MCF 10A (cell line): ENCODE measurements around the gene IL25. TPM values are rescaled to one million over a fixed set of nuclear protein-coding genes. Genes with fewer than 3 reads are reported as not detected.

Experiments
- BruUV-seq: library from RNA; stranded (reverse); fragments of 400-500 nt; replicated peaks from 2 replicates; lab custom pipeline; 2021; lab: Mats Ljungman, UMichigan
- CTCF ChIA-PET: fragments of 300-600 bp; sonication (Branson Sonifier 250); formaldehyde crosslinking; extraction: SDS; loops from one replicate; lab custom pipeline; 2021; ENCODE audit warnings: antibody characterized with exemption, inconsistent platforms; lab: Yijun Ruan, JAX
- POLR2A ChIA-PET: fragments of 300-600, 350-650 bp; sonication (Branson Sonifier 250); formaldehyde crosslinking; extraction: SDS; loops from one replicate; lab custom pipeline; 2020; ENCODE audit warnings: antibody characterized with exemption, inconsistent platforms; lab: Yijun Ruan, JAX
- DNase-seq: peaks from one replicate; pipeline ENCODE4 v3.0.0-alpha.2; 2018; ENCODE audit not compliant: unreplicated experiment
- H3K27ac Mint-ChIP-seq: one replicate; pipeline ENCODE4 v1.8.0; 2022; ENCODE audit warnings: mild to moderate bottlenecking, low read depth, mixed read lengths; ENCODE audit not compliant: unreplicated experiment
- H3K27me3 Mint-ChIP-seq: one replicate; pipeline ENCODE4 v1.8.0; 2022; ENCODE audit warnings: mixed read lengths; ENCODE audit not compliant: insufficient read depth, unreplicated experiment
- H3K36me3 Mint-ChIP-seq: one replicate; pipeline ENCODE4 v1.8.0; 2022; ENCODE audit warnings: mild to moderate bottlenecking, moderate library complexity, mixed read lengths; ENCODE audit not compliant: insufficient read depth, unreplicated experiment
- H3K4me1 Mint-ChIP-seq: one replicate; pipeline ENCODE4 v1.8.0; 2022; ENCODE audit warnings: mixed read lengths; ENCODE audit not compliant: insufficient read depth, unreplicated experiment
- H3K4me3 Mint-ChIP-seq: one replicate; pipeline ENCODE4 v1.8.0; 2022; ENCODE audit warnings: mild to moderate bottlenecking, moderate library complexity, mixed read lengths; ENCODE audit not compliant: unreplicated experiment
- H3K9me3 Mint-ChIP-seq: one replicate; pipeline ENCODE4 v1.8.0; 2022; ENCODE audit warnings: mixed read lengths; ENCODE audit not compliant: unreplicated experiment
- intact Hi-C: fragments of 100-400 bp; cut with micrococcal nuclease; formaldehyde crosslinking; loops from 2 replicates; pipeline ENCODE4 v1.14.1; 2022
- total RNA-seq: library from RNA; stranded (reverse); gene quantifications from 2 replicates; pipeline ENCODE4 v1.2.3, GENCODE V29; 2022
- TF ChIP-seq, protein P1 (sequence below): fragments of 200-600 bp; IDR thresholded peaks from one replicate; pipeline ENCODE4 v1.8.0; 2022; ENCODE audit warnings: antibody characterized with exemption, mild to moderate bottlenecking; ENCODE audit not compliant: unreplicated experiment

Gene IL25
- total RNA-seq, 1 experiment from 2014 or later = not detected

- no peaks in the 10 kb centered on the region for H3K36me3 Mint-ChIP-seq
- TF ChIP-seq, protein P1, sequence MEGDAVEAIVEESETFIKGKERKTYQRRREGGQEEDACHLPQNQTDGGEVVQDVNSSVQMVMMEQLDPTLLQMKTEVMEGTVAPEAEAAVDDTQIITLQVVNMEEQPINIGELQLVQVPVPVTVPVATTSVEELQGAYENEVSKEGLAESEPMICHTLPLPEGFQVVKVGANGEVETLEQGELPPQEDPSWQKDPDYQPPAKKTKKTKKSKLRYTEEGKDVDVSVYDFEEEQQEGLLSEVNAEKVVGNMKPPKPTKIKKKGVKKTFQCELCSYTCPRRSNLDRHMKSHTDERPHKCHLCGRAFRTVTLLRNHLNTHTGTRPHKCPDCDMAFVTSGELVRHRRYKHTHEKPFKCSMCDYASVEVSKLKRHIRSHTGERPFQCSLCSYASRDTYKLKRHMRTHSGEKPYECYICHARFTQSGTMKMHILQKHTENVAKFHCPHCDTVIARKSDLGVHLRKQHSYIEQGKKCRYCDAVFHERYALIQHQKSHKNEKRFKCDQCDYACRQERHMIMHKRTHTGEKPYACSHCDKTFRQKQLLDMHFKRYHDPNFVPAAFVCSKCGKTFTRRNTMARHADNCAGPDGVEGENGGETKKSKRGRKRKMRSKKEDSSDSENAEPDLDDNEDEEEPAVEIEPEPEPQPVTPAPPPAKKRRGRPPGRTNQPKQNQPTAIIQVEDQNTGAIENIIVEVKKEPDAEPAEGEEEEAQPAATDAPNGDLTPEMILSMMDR = no peak
- ChIA-PET CTCF (interaction anchor here (0.6 to 4.0 kb wide), 6 partner anchors 14 to 121 kb away, joined by 3 to 74 read pairs (median 4); partner anchors contain the start of gene NGDN), POLR2A (no interaction called here)
- no peaks in the 10 kb centered on the region for H3K9me3 Mint-ChIP-seq
- H3K4me3 Mint-ChIP-seq = no peak overlapping the region
- no peaks in the 10 kb centered on the region for H3K4me1 Mint-ChIP-seq
- H3K27ac Mint-ChIP-seq = no peak overlapping the region
- intact Hi-C loops = no loop called here
- no TSS peak for BruUV-seq
- no peak for DNase-seq
- H3K27me3 Mint-ChIP-seq = peaks cover 49% of the 10 kb centered on the region
Observed at GRCh38 chr14:23377573-23378563, 5.3 kb downstream of the IL25 start.

DNA sequence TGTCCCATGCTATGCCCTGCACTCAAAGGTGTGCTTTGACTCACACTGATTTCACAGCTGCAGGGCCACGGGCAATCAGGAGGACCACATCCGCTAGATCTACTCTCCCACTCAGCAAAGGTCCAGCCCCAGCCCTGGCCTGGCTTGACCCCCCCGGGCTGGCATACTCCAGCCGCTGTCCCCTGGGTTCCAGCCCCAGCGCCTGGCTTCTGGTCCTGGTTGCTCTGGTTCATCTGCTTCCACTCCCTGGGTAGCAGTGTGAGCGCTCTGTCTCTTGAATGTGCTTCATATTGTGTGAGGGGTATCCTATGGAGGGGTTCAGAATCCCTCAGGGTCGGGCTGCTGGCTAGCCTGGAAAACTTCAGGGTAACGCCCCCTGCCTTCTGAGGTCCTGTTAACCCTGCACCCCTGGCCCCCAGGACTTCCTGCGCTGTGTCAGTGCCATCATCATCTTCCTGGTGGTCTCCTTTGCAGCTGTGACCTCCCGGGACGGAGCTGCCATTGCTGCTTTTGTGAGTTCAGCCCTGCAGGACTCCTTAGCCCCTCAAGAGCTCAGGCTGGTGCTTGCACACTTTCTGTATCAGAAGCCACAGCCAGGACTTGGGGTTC is 6.1 kb downstream of the IL25 start:
- no peaks in the 10 kb centered on the region for H3K36me3 Mint-ChIP-seq
- H3K4me1 Mint-ChIP-seq = no peaks in the 10 kb centered on the region
- H3K27me3 Mint-ChIP-seq = peaks cover 57% of the 10 kb centered on the region
- H3K9me3 Mint-ChIP-seq = no peaks in the 10 kb centered on the region
- CTCF ChIA-PET = interaction anchor here (0.6 to 5.4 kb wide), 14 partner anchors 9 to 744 kb away, joined by 3 to 74 read pairs (median 8); partner anchors contain the start of genes NGDN and PABPN1
- intact Hi-C loops = no loop called here
- no peak overlapping the region for H3K4me3 Mint-ChIP-seq
- BruUV-seq = no TSS peak
- POLR2A ChIA-PET = interaction anchor here (1.6 kb wide), 1 partner anchor 49 kb away, joined by 4 read pairs; no protein-coding TSS in a partner anchor
- H3K27ac Mint-ChIP-seq = no peak overlapping the region
- TF ChIP-seq, protein P1 = no peak
- no peak for DNase-seq

DNA sequence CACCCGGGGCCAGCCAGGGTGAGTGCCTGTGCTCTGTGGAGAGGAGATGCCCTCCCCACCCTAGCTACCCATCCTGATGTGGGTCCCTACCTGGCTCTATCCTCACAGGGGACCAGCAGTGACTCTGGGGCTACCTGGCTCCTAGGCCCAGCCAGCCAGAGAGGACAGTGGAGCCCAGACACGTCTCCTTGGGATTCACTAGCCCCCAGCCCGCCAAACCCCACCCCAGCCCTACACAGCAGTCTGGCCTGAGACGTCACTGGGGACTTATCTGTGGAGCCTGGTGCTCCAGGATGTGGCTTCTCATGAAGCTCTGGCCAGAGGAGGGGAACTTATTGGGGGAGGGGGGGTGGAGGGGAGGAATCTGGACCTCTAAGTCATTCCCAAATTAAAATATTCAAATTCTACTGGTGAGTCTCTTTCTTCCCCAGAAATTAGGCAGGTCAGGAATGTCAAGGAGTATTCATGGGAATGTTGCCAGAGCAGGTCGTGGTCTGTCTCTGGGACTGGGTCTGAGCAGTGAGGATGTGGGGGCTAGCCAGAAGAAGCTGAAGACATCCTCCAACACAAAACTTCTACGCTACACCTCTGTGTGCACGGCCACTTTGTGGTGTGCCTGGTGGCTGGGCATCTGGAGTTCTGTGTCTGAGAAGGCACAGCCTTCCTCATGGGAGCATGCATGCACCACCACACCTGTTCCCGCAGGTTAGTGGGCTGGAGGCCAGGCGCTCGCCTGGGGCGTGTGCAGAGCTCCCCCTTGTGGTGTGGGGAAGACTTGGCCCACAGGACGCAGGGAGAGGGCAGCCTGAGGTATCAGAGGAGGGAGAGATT is 7.0 kb downstream of the IL25 start:
- H3K4me3 Mint-ChIP-seq = no peak overlapping the region

More for the DNA sequence above, 7.0 kb downstream of the IL25 start:
- ChIA-PET POLR2A (interaction anchor here (0.7 to 1.6 kb wide), 3 partner anchors 50 to 113 kb away, joined by 3 to 4 read pairs (median 4); no protein-coding TSS in a partner anchor), CTCF (interaction anchor here (0.5 to 5.4 kb wide), 48 partner anchors 10 to 743 kb away, joined by 3 to 74 read pairs (median 5); partner anchors contain the start of genes MYH7, PABPN1 and SLC22A17)
- DNase-seq = peak; percentile 64
- peaks cover 66% of the 10 kb centered on the region for H3K27me3 Mint-ChIP-seq
- no peaks in the 10 kb centered on the region for H3K9me3 Mint-ChIP-seq
- TF ChIP-seq, protein P1 = peak; percentile 93
- H3K36me3 Mint-ChIP-seq = no peaks in the 10 kb centered on the region
- H3K27ac Mint-ChIP-seq = no peak overlapping the region
- BruUV-seq = no TSS peak
- H3K4me1 Mint-ChIP-seq = no peaks in the 10 kb centered on the region
- intact Hi-C loops = loop anchor here (1.0 to 5.0 kb wide), 3 partner anchors 51 to 262 kb away; partner anchors contain the start of gene CEBPE
